NK-92 (cell line): Measurements from ENCODE around the gene CLEC2L.

ENCODE experiments used
- DNase-seq: peaks from one replicate; lab custom pipeline; 2025; ENCODE audit not compliant: unreplicated experiment; lab: John Stamatoyannopoulos, UW

Gene CLEC2L

DNA sequence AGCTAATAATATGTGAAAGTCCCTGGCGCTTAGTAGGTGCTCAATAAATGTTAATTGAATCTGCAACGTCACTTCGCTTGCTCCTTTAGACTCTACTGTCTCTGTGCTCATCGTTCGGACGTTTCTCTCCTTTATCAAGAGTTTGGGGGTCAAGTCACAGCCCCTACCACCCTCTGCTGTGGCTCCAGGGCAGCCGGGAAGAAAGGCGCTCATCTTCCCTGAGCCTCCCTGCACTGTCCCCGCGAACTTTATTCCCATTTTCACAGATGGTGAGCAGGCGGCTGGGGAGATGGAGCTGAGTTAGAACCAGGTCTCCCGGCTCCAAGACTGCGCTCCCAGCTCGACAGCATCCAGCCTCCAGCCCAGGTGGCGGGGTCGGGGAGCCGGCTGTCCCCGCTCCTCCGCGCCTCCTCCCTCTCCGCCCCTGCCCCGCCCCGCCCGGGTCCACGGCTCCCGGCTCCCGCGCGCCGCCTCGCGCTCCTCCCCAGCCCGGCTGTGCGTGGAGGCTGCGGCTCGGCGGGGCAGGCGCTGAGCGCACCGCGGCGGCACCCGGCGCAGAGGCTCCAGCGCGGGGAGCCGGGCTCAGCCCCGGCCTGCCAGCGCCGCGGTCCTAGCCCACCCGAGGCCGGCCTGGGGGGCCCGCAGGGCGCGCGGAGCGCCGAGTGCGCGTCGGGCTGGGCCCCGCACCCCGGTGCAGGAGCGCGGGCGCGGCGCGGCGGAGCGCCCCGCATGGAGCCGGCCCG, at the start of gene CLEC2L:
Gene CLEC2L, plus strand, starts transcription at position 487 of the 743 bp plus-strand sequence. Its CDS starts 243 bp downstream, at position 730.
- DNase-seq, result no peak

DNA sequence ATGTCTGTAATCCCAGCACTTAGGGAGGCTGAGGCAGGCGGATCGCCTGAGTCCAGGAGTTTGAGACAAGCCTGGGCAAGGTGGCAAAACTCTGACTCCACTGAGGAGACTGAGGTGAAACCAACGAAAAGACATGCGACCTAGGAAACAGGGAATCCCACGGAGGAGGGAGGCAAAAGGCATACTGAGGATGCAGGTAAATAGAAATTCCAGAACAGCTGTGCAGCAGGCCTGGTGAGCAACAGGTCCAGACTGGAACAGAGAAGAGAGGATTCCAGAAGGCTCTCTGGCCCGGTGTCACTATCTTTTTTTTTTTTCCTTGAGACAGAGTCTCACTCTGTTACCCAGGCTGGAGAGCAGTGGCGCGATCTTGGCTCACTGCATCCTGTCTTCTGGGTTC, 47.3 kb upstream of the CLEC2L start:
- no peak for DNase-seq

DNA sequence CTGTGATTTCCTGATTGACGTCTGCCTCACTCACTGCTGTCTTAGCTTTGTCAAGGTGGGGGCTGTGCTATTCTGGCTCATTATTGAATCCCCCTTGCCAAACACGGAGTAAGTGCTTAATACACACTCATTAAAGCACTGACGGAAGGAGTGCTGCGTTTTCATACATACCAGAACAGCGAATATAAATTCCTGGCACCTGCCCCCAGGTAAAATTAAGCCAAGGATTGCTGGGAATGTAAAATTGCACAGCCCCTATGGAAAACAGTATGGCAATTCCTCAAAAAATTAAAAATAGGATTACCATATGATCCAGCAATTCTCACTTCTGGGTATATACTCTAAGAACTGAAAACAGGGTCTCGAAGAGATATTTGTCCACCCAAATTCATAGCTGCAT, 46.6 kb upstream of the CLEC2L start:
- DNase-seq, result no peak

DNA sequence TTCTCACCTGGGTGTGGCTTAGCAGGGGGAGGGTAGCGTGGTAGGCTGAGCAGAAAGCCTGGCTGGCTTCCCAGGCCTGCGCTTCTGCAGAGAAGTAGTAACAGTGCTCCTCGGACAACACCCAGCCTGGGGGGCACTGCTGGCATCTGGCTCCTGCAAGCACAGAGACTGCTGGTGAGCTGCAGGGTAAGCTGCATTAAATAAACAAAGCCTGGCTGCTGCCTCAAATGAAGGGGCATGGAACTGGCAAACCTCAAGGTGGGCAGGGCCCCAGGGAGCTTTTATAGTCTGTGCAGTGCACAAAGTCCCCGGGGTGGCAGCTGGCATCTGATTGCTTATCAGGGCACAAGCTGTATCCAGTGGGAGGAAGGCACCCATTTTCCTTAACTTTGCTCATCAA, 43.9 kb upstream of the CLEC2L start:
- DNase-seq, result no peak

DNA sequence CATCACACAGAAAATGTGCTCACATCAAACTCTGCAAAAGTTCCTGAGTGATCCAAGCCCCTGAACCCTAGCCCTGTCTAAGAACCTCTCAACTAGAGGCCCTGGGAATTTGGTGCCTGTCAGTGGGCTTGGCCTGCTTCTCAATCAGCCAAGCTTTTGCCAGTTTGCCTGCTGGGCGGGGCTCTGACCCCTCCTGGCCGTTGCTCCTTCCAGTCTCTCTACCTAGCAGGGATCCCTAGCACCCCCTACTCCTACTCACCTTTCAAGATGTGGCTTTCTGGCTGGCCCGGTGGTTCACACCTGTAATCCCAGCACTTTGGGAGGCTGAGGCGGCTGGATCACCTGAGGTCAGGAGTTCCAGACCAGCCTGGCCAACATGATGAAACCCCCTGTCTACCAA, 42.1 kb upstream of the CLEC2L start:
- DNase-seq, result no peak

DNA sequence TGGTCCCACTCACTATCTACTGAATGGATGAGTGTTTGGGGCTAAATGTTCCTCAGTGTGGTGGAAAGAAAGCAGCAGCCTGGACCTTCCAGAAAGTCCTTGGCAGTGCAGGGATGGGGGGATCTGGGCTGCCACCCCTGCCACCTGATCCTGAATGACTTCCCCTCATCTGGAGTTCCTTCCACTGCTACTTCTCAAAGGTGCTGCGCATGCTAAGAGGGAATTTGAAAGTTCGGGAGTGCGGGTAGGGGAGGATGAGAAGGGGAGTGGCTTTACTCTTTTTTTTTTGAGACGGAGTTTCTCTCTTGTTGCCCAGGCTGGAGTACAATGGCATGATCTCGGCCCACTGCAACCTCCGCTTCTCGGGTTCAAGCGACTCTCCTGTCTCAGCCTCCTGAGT, 41.4 kb upstream of the CLEC2L start:
- no peak for DNase-seq

DNA sequence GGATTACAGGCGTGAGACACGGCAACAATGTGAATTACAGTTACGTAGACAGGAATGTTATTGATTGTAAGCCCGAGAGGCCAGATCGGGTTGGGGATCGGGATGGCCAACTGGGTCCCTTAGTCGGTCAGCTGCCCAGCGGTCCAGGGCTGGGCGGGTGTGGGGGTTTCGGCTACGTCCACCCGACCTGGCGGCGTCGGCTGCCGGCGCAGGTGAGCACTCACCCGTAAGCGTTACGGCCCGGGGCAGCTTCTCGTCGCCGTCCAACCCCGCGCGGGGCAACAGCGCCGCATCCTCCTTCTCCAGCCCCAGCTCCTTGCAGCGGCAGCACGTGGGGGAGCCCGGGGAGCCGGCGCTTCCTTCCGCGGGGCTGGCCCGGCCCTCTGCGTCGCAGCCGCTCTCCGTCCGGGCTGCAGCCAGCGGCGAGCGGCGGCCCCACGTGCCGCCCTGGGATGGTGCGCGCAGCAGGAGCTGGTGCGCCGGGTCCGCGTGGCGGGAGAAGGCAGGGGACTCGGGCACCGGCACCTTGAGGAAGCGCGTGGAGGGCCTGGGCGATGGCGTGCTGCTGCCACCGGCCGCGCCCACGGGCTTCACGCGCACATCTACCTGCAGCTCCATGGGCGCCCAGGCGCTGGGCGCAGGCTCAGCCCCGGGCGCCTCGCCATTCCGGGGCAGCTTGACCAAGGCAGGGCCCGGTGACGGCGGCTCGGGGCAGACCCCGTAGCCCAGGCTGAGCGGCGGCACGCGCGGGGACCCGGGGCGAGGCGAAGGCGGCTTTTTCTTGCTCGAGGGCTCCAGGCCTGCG, 40.6 kb upstream of the CLEC2L start:
- no peak for DNase-seq

DNA sequence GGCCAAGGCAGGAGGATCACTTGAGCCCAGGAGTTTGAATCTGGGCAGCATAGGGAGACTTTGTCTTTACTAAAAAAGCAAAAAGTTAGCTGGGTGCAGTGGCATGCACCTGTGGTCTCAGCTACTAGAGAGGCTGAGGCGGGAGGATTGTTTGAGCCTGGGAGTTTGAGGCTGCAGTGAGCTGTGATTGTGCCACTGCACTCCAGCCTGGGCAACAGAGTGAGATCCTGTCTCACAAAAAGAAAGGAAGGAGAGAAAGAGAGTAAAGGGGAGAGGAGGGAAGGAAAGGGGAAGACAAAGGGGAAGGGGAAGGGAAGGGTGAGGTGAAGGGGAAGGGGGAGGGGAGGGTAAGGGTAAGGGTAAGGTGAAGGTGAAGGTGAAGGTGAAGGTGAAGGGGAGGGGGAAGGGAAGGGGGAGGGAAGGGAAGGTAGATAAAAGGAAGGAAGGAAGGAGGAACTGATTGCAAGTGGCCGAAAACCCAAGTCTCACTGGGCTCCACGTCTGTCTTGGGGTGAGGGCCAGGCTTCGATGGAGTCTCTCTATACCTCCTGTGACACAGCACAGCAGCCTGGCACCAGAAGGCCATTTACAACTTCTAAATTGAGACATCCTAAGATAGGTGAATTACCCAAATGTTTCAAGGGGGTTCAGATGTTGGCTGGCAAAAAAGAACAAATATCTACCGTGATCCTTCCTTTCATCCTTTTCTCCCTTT, 36.0 kb upstream of the CLEC2L start:
- no peak for DNase-seq

DNA sequence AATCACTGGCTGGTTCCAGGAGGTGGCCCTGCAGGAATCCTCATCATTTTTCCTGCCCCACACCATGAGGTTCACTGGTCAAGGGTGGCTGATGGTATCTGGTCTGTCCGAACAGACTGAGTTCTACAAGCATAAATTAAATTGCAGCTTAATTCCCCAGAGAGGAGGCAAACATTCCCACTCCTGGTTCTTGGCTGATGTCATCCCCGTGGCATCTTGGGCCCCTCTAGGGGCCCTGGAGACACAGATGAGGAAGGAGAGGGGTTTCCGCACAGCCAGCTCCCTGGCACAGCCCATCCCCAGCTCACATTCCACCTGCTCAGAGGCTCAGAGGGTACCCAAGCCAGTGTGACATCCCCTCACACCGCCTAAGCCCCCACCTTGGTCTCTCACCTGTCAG, 34.7 kb upstream of the CLEC2L start:
- DNase-seq, result no peak

DNA sequence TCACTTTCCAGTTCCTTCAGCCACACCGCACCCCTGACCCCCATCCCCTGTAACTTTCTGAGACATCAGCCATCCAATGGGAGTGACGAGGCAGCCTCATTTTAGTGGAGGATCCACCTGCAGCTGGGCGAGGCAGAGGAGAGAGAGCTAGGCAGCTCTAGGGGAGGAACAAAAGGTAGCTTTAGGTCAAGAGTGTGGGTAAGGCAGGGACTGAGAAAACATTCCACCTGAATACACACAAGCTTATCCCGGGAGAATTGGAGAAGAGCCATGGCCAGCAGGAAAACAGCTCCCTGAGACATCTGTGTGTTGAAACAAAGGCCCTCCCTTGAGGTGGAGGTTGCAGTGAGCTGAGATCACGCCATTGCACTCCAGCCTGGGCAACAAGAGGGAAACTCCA, 33.4 kb upstream of the CLEC2L start:
- no peak for DNase-seq

DNA sequence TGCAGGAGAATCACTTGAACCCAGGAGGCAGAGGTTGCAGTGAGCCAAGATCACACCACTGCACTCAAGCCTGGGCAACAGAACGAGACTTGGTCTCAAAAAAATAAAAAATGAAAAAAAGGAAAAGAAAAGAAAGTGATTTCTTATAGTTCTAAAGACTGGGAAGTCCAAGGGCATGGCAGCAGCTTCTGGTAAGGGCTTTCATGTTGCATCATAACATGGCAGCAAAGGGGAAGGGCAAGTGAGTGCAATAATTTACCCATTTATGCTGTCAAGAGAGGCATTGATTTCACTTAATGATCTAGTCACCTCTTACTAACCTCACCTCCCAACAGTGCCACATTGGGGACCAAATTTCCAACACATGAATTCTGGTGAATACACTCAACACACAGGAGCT, 31.2 kb upstream of the CLEC2L start:
- DNase-seq, result no peak

DNA sequence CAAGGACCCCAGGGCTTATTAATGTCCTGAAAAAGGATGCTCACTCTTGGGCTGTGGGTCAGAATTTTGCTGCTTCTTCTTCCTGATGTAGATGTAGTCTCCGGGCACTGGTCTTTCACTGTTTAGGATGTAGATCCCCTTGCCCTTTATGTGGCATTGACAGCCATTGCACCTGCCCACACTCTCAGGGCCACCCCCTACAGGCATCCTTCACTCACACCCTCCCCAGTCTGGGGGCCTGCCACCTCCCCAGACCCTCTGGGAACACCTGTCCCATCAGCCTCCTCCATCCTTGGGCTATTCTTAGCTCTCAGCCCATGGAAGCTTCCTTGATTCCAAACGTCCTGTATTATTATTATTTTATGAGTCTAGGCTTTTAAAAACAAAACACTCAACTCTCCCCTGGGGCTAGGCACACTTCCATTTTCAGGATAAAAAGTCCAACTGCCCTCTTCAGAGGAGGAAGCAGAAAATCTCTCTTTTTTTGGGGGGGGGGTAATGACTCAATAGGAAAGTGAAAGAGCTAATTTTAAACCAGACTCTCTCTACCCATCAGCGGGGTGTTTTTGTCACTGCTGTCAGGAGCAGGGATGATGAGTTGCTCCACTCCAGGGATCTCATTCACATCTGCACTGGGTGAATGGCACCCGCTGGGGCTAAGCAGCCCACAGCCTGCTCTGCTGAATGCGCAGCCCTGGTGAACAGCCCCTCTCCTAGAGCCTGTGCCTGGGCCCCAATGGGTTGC, 28.5 kb upstream of the CLEC2L start:
- no peak for DNase-seq

DNA sequence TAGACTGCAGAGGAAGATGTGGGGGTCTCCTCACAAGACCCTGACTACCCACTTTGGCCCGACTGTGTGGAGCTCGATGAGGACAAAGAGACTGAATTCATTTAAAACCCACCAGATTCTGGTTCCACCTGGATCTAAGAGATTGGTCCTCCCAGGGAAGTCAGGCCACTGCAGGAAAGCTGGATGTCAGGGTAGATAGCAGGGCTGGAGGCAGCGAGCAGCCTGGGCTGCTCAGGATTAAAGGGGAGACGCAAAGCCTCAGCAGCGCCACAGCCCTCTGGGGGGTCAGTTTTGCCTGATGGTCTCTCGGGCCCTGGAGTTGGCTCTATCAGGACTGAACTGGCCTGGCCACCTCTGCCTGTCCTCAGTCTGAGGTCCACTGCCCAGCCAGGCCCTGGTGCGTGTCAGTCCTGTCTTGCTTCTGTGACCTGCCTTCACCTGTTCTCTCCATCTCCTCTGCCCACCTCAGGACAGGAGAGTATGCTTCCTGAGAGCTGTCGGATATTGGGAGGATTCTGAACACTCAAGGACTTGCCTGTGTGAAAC, 27.8 kb upstream of the CLEC2L start:
- no peak for DNase-seq

DNA sequence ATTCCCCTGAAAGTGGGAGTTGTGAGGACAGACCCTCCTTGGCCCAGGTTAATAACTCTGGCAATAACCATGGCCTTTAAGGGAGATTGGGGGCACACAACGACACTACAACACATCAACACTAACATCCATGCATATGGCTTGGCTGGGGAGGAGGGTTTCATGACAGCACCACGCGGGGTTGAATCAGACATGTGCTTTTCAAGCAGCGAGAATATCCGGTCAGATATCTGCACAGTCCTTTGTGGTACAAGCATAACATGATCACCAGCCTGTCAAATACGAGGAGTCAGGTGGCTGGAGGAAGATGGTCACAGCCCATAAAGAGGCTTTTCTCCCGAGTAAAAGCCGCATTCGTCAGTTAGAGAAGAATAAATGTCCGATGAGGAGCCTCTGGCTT, 27.0 kb upstream of the CLEC2L start:
- DNase-seq, result no peak

DNA sequence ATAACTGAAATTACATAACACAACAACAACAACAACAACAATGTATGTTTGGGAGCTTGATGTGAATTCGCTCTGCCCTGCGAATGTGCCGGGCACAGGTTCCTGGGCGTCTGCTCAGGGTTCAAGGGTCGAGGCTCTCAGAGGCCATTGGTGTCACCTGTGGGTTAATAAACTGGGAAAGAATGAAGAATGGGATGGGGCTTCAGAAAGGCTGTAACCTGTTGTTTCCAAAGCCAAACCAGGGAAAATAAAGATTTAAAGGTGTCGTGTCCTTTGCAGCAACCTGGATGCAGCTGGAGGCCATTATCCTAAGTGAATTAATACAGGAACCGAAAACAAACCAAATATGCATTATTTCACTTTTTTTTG, 22.7 kb upstream of the CLEC2L start:
- no peak for DNase-seq

DNA sequence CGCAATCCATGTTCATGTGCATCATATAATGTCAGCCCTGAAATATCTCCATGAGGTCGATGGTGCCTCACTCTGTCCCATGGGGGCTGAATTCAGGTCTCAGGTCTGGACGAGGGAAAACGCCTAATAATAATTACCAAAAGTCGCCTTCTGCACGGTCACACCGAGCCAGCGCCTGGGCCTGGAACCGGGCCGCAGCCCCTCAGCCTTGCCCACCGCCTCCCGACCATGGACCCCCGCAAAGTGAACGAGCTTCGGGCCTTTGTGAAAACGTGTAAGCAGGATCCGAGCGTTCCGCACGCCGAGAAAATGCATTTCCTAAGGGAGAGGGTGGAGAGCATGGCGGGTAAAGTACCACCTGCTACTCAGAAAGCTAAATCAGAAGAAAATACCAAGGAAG, 21.3 kb upstream of the CLEC2L start:
- DNase-seq, result no peak

DNA sequence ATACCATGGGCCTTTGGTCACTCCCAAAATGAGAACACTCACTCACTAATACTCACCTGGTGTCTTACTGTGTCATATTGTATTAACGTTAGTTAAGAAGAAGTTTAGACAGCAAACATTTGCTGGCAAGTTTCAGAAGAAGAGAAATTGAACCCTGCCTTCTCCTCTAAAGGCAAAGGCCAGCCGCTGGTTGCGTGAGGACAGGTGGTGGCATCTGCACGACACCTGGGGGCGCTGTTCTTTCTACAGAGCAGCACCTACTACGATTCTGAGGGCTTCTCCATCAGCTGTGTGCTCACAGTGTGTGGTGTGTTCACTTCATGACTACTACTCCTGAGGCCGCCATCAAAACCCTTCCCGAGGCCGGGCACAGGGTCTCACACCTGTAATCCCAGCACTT, 17.9 kb upstream of the CLEC2L start:
- DNase-seq, result no peak

DNA sequence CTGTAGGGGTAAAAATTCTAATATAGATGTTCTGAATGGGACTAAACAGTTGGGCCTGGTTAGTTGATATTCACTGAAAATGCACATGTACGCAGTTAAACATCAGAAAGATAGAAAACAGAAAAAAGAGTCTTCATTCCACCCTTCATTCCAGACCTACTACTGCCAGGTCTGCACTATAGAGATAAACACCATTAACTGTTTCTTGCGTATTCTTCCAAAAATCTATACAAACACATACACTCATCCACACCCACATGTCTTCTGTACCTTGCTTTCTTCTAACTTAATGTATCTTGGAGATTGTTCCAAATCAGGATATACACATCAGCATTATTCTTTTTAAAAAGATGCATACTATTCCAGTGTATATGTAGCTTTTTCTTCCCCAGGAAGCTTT, 13.9 kb upstream of the CLEC2L start:
- no peak for DNase-seq

DNA sequence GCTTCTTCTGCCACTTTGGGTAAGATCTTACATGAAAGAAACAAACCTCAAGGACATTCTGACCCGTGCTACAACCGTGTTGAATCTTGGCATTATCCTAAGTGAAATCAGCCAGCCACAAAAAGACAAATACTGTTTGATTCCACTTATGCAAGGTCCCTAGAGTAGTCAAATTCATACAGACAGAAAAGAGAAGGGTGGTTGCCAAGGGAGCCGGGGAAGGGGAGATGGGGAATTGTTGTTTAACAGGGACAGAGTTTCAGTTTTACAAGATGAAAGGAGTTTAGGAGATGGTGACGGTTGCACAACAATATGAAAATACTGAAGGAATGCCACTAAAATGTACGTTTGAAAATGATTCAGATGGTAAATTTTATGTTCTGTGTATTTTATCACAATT, 12.2 kb upstream of the CLEC2L start:
- no peak for DNase-seq

DNA sequence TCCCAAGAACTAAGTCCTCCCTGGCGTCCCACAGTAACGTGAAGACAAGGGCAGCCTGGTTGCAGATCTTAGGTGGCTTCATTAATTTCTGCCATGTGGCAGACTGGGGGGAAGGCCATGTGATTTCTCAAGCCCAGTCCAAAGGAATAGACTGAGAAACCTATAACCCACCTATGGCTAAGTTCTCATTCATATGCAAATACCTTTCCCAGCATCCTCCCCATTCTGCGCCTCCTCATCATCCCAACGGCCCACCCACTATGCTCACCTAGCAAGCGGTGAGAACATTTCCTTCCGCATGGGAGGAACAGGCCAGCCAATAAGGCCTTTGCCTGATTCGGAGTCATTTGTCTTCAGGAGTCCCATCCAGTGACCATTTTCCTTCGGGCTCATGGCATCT, 8.2 kb upstream of the CLEC2L start:
- DNase-seq, result no peak

DNA sequence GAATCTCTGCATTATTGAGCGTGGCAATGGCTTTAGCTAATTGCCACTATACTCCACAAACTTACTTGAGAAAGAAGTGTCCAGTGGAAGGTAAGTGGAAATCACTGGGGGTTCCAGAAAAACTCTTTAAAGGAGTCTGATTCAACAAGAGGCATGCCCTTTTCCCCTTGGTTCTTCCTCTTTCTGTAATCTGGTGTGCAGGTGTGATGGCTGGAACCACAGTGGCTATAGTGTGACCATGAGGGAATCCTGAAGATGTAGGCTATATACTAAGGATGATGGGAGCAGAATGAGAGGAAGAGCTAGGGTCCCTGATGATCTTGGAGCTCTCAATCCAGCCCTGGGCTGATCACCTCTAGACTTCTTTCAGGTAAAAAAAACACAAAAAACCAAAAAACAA, 2.0 kb upstream of the CLEC2L start:
- DNase-seq, result no peak
